SK-N-SH (cell line): ENCODE measurements around the gene ASIP. TPM values are rescaled to one million over a fixed set of nuclear protein-coding genes. Genes with fewer than 3 reads are reported as not detected.

Experiments
- CTCF ChIA-PET: fragments of 300-600, 350-600 bp; formaldehyde crosslinking; extraction: SDS; loops from one replicate; lab custom pipeline; 2021; lab: Yijun Ruan, JAX
- POLR2A ChIA-PET: fragments of 350-600 bp; sonication (Branson Sonifier 250); formaldehyde crosslinking; extraction: SDS; loops from one replicate; lab custom pipeline; 2020; ENCODE audit warnings: antibody characterized with exemption, inconsistent platforms; lab: Yijun Ruan, JAX
- DNase-seq: peaks from one replicate; pipeline ENCODE4 v3.0.0; 2012
- H2AFZ ChIP-seq: fragments of 200-600 bp; sonication (generic); 2 replicates; pipeline ENCODE4 v1.8.1; 2016; ENCODE audit warnings: antibody characterized with exemption, mild to moderate bottlenecking, low read depth
- H3F3A ChIP-seq: fragments of 200-600 bp; sonication (generic); replicated peaks from 2 replicates; pipeline ENCODE3; 2016; ENCODE audit warnings: antibody characterized with exemption, mild to moderate bottlenecking; ENCODE audit not compliant: insufficient read depth
- H3K27ac ChIP-seq, 2 experiments: fragments of 200-500 bp in 1 of 2; fragments of 200-600 bp in 1 of 2; sonication (Bioruptor generic) in 1 of 2; sonication (generic), shearing (Covaris generic) in 1 of 2; 2 replicates each; pipeline versions ENCODE4 v1.5.1 to v1.6.1; 2014 to 2016; ENCODE audit warnings: low read depth in 2 of 2, inconsistent platforms in 1 of 2, low read length in 1 of 2, mild to moderate bottlenecking in 1 of 2, mixed read lengths in 1 of 2
- H3K27me3 ChIP-seq: fragments of 200-600 bp; sonication (generic), shearing (Covaris generic); 2 replicates; pipeline ENCODE4 v1.6.1; 2016; ENCODE audit warnings: mixed run types; ENCODE audit not compliant: insufficient read depth
- H3K36me3 ChIP-seq, 2 experiments: fragments of 200-500 bp in 1 of 2; fragments of 200-600 bp in 1 of 2; sonication (Bioruptor generic) in 1 of 2; sonication (generic) in 1 of 2; replicated peaks in 1 of 2; 2 replicates each; pipeline versions ENCODE3 to v1.5.1; 2014 to 2016; ENCODE audit warnings: low read length in 1 of 2, mild to moderate bottlenecking in 1 of 2; ENCODE audit not compliant: insufficient read depth in 2 of 2, control insufficient read depth in 1 of 2
- H3K4me1 ChIP-seq, 2 experiments: fragments of 200-500 bp in 1 of 2; fragments of 200-600 bp in 1 of 2; sonication (Bioruptor generic) in 1 of 2; sonication (generic), shearing (Covaris generic) in 1 of 2; 2 replicates each; pipeline versions ENCODE4 v1.5.1 to v1.6.1; 2014 to 2016; ENCODE audit warnings: low read depth in 1 of 2, low read length in 1 of 2, mixed run types in 1 of 2; ENCODE audit not compliant: insufficient read depth in 2 of 2, control insufficient read depth in 1 of 2
- H3K4me2 ChIP-seq: fragments of 200-600 bp; sonication (generic), shearing (Covaris generic); 2 replicates; pipeline ENCODE4 v1.6.1; 2017; ENCODE audit warnings: mixed run types
- H3K4me3 ChIP-seq, 2 experiments: fragments of 200-500 bp in 1 of 2; fragments of 200-600 bp in 1 of 2; sonication (Bioruptor generic) in 1 of 2; sonication (generic), shearing (Covaris generic) in 1 of 2; 2 replicates each; pipeline versions ENCODE4 v1.5.1 to v1.8.1; 2014 to 2016; ENCODE audit warnings: low read depth in 2 of 2, inconsistent platforms in 1 of 2, low read length in 1 of 2, mild to moderate bottlenecking in 1 of 2, mixed read lengths in 1 of 2, moderate library complexity in 1 of 2
- H3K79me2 ChIP-seq: fragments of 200-600 bp; sonication (generic); 2 replicates; pipeline ENCODE4 v1.8.1; 2017; ENCODE audit warnings: mild to moderate bottlenecking; ENCODE audit not compliant: insufficient read depth
- H3K9ac ChIP-seq: fragments of 200-600 bp; sonication (generic); 2 replicates; pipeline ENCODE4 v1.6.1; 2017; ENCODE audit warnings: mixed run types
- H3K9me2 ChIP-seq: fragments of 200-600 bp; sonication (generic); 2 replicates; pipeline ENCODE4 v1.6.1; 2017; ENCODE audit warnings: mixed run types
- H3K9me3 ChIP-seq: fragments of 200-600 bp; sonication (generic); 2 replicates; pipeline ENCODE4 v1.6.1; 2017; ENCODE audit warnings: mixed run types, mild to moderate bottlenecking, moderate library complexity
- H4K20me1 ChIP-seq: fragments of 200-600 bp; sonication (generic); 2 replicates; pipeline ENCODE4 v1.6.1; 2017; ENCODE audit warnings: mild to moderate bottlenecking, mixed run types; ENCODE audit not compliant: insufficient read depth
- JUND ChIP-seq: IDR thresholded peaks from 2 replicates; pipeline ENCODE4 v1.4.0; 2012
- WGBS: methylation state at CpG from one replicate; pipeline ENCODE4 v1.1.6; 2017; ENCODE audit warnings: low lambda C conversion rate; 5-methylcytosine and 5-hydroxymethylcytosine counted together
- polyA plus RNA-seq, 3 experiments: library from polyadenylated mRNA; depleted of rRNA; stranded (reverse); fragments of >200 nt; gene quantifications; 2 replicates each; pipeline ENCODE4 v1.2.3, GENCODE V29; 2012
- TF ChIP-seq, protein P1 (sequence below): IDR thresholded peaks from 2 replicates; pipeline ENCODE4 v1.4.0; 2012; ENCODE audit warnings: low read depth, borderline replicate concordance

The ASIP gene
- polyA plus RNA-seq, 1 of the 3 experiments (the other 2 are of a cell fraction), result 0.15 TPM

DNA sequence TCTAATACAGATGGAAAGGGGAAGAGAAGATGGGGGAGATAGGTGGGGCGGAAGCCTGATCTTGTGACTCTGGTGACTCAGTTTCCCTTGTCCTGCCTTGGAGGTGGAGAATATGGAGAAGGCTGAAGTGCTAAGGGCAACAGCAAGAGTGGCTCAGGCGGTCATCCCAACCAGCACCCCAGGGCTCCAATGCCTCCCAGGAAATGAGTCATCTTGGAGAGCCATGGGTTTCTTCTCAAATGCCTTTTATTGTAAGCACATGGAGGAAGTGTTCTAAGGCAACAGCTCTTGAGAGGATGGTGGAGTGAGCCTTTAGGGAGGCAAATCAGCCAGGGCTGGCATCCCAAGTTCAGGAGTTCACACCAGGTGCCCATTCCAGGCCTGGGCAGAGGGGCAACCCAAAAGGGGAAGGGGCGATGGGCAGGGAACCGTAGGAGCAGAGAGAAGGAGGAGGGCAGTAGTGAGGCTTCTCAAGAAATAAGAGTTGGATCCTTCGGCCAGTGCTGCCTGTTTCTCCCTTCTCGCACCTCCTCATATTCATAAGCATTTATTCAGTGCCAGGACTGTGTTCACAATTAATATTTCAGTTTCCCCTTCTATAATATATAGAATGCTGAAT, 75.1 kb downstream of the ASIP start:
- no peak overlapping the region for H3K4me3 ChIP-seq
- no peaks in the 10 kb centered on the region for H3K27me3 ChIP-seq
- no peaks in the 10 kb centered on the region for H4K20me1 ChIP-seq
- TF ChIP-seq, protein P1, sequence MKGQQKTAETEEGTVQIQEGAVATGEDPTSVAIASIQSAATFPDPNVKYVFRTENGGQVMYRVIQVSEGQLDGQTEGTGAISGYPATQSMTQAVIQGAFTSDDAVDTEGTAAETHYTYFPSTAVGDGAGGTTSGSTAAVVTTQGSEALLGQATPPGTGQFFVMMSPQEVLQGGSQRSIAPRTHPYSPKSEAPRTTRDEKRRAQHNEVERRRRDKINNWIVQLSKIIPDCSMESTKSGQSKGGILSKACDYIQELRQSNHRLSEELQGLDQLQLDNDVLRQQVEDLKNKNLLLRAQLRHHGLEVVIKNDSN, result no peak
- peak; percentile 14; the same call in 1 of the 2 replicates for TF ChIP-seq JUND
- no peak for DNase-seq
- POLR2A ChIA-PET, result no interaction called here
- H3K9me2 ChIP-seq, result no peaks in the 10 kb centered on the region
- H2AFZ ChIP-seq, result no peak overlapping the region
- H3K27ac ChIP-seq, result no peak overlapping the region
- no peaks in the 10 kb centered on the region for H3K9me3 ChIP-seq
- no peak overlapping the region for H3K4me2 ChIP-seq
- H3K9ac ChIP-seq, result no peak overlapping the region
- CTCF ChIA-PET, result interaction anchor here (1.1 to 2.5 kb wide), 3 partner anchors 157 to 451 kb away, joined by 3 to 8 read pairs (median 3); no protein-coding TSS in a partner anchor
- no peaks in the 10 kb centered on the region for H3K36me3 ChIP-seq
- 83% methylated on average over 6 of the region's 6 CpGs for WGBS
- H3F3A ChIP-seq, result no peaks in the 10 kb centered on the region
- no peaks in the 10 kb centered on the region for H3K79me2 ChIP-seq
- peaks cover 0 to 4% of the 10 kb centered on the region in 2 experiments; a peak in 2 of 4 replicates for H3K4me1 ChIP-seq

Other genes with a start within 250 kb of the ASIP start
- gene RALY, start 247.5 kb upstream of the ASIP start, polyA plus RNA-seq (2012; rRNA removed), result 123 and 130 TPM in 2 replicates
- 50.7 and 53.0 TPM in 2 replicates for gene EIF2S2, start 129.2 kb upstream of the ASIP start, polyA plus RNA-seq (2012; rRNA removed)
- gene AHCY, start 61.9 kb downstream of the ASIP start, polyA plus RNA-seq (2012; rRNA removed), result 196 and 215 TPM in 2 replicates
- 3.8 and 4.1 TPM in 2 replicates for gene ITCH, start 121.8 kb downstream of the ASIP start, polyA plus RNA-seq (2012; rRNA removed)